ENCODE results near the gene HOXC6.

Gene HOXC6

GRCh38 chr12:54015018-54015931 is 13.0 kb upstream of the HOXC6 start (continued):
- TF ChIP-seq SP2 (tag by site-specific recombination; IDR thresholded peaks at IDR 0.05), result no peak

DNA sequence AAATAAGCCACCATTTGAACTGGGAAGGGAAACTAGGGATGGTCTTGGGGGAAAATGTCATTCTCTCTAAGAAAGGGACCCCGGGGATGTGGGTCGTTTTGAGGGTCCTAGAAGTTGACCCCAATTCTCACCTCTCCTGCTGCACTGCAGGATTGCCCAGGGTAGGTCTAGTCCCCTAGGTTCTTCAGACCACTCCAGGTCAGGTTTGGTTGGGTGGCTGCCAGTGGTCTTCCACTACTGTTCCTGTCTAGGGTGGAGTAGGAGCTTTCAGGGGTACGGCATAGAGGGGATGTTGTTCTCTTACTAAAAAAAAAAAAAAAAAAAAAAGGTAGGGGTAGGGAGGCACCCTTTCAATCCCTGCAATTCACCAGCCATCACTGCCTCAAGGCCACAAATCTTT is 12.2 kb upstream of the HOXC6 start:
- ChIA-PET CTCF (interaction anchor here (0.6 to 3.8 kb wide), 11 partner anchors 8 to 363 kb away, joined by 3 to 23 read pairs (median 7); partner anchors contain the start of genes HOXC5 and HOXC8), POLR2A (interaction anchor here (0.6 to 2.5 kb wide), 13 partner anchors 11 to 264 kb away, joined by 3 to 34 read pairs (median 8); partner anchors contain the start of genes CBX5, HNRNPA1, HOXC13 and HOXC4)
- Histone ChIP-seq H3K27ac (ENCODE audit: extremely low read depth, low read depth, low read length) (peak overlapping the region; percentile 87), H3K4me3 (ENCODE audit: low read depth, low read length) (peak overlapping the region; percentile 81), H3K36me3 (ENCODE audit: control insufficient read depth in 2 of 2, insufficient read depth in 1 of 2, low read length in 2 of 2) (no peaks in the 10 kb centered on the region), H3K4me1 (ENCODE audit: control insufficient read depth, insufficient read depth, low read length) (peaks cover 42% of the 10 kb centered on the region), H3K9me3 (ENCODE audit: control insufficient read depth, insufficient read depth, low read depth, low read length) (no peaks in the 10 kb centered on the region)
- TF ChIP-seq, protein P1, sequence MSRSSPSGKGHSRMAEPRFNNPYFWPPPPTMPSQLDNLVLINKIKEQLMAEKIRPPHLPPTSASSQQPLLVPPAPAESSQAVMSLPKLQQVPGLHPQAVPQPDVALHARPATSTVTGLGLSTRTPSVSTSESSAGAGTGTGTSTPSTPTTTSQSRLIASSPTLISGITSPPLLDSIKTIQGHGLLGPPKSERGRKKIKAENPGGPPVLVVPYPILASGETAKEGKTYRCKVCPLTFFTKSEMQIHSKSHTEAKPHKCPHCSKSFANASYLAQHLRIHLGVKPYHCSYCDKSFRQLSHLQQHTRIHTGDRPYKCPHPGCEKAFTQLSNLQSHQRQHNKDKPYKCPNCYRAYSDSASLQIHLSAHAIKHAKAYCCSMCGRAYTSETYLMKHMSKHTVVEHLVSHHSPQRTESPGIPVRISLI (tag by site-specific recombination; IDR thresholded peaks at IDR 0.05), result peak; percentile 78; the same call in 1 of the 2 replicates
- no peak for TF ChIP-seq ZNF423 (tag by site-specific recombination; IDR thresholded peaks at IDR 0.05)
- TF ChIP-seq KLF10 (tag by site-specific recombination; IDR thresholded peaks at IDR 0.05), result no peak
- TF ChIP-seq ZNF510 (tag by site-specific recombination; IDR thresholded peaks at IDR 0.05; ENCODE audit: insufficient replicate concordance), result no peak
- TF ChIP-seq, protein P2, sequence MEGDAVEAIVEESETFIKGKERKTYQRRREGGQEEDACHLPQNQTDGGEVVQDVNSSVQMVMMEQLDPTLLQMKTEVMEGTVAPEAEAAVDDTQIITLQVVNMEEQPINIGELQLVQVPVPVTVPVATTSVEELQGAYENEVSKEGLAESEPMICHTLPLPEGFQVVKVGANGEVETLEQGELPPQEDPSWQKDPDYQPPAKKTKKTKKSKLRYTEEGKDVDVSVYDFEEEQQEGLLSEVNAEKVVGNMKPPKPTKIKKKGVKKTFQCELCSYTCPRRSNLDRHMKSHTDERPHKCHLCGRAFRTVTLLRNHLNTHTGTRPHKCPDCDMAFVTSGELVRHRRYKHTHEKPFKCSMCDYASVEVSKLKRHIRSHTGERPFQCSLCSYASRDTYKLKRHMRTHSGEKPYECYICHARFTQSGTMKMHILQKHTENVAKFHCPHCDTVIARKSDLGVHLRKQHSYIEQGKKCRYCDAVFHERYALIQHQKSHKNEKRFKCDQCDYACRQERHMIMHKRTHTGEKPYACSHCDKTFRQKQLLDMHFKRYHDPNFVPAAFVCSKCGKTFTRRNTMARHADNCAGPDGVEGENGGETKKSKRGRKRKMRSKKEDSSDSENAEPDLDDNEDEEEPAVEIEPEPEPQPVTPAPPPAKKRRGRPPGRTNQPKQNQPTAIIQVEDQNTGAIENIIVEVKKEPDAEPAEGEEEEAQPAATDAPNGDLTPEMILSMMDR (tag by site-specific recombination; IDR thresholded peaks at IDR 0.05), result no peak
- no peak for TF ChIP-seq ZNF692 (tag by site-specific recombination; IDR thresholded peaks at IDR 0.05)

- Histone ChIP-seq H3K27ac (ENCODE audit: extremely low read depth, low read depth, low read length) (peak overlapping the region; percentile 100), H3K36me3 (ENCODE audit: control insufficient read depth in 2 of 2, insufficient read depth in 1 of 2, low read length in 2 of 2) (no peaks in the 10 kb centered on the region), H3K4me1 (ENCODE audit: control insufficient read depth, insufficient read depth, low read length) (peaks cover 45% of the 10 kb centered on the region), H3K4me3 (ENCODE audit: low read depth, low read length) (peak overlapping the region; percentile 81), H3K9me3 (ENCODE audit: control insufficient read depth, insufficient read depth, low read depth, low read length) (no peaks in the 10 kb centered on the region)
- ChIA-PET POLR2A (interaction anchor here (0.7 to 2.5 kb wide), 19 partner anchors 8 to 343 kb away, joined by 3 to 39 read pairs (median 6); partner anchors contain the start of genes CBX5, HNRNPA1, HOXC13 and HOXC4), CTCF (interaction anchor here (0.6 to 3.8 kb wide), 16 partner anchors 9 to 363 kb away, joined by 3 to 23 read pairs (median 4); partner anchors contain the start of genes HOXC10, HOXC5 and HOXC8)
- TF ChIP-seq ZNF776 (tag by site-specific recombination; IDR thresholded peaks at IDR 0.05; ENCODE audit: borderline replicate concordance) (no peak), ZNF529 (tag by site-specific recombination; IDR thresholded peaks at IDR 0.05; ENCODE audit: insufficient replicate concordance) (no peak), ZNF600 (tag by site-specific recombination; IDR thresholded peaks at IDR 0.05) (peak; percentile 86), ZBTB11 (tag by site-specific recombination; conservative IDR thresholded peaks at IDR 0.05; ENCODE audit: low read depth) (0 out of 2 replicates have a peak, but pooled peaks have one; percentile 28), YY1 (tag by site-specific recombination; IDR thresholded peaks at IDR 0.05) (peak; percentile 55; the same call in 1 of the 2 replicates), ELK4 (IDR thresholded peaks at IDR 0.05; ENCODE audit: borderline replicate concordance, low read depth, low read length) (no peak), ZNF274 (IDR thresholded peaks at IDR 0.05; ENCODE audit: low read length) (no peak), ZNF274 (tag by site-specific recombination; IDR thresholded peaks at IDR 0.05; ENCODE audit: borderline replicate concordance) (no peak)
- TF ChIP-seq, protein P3, sequence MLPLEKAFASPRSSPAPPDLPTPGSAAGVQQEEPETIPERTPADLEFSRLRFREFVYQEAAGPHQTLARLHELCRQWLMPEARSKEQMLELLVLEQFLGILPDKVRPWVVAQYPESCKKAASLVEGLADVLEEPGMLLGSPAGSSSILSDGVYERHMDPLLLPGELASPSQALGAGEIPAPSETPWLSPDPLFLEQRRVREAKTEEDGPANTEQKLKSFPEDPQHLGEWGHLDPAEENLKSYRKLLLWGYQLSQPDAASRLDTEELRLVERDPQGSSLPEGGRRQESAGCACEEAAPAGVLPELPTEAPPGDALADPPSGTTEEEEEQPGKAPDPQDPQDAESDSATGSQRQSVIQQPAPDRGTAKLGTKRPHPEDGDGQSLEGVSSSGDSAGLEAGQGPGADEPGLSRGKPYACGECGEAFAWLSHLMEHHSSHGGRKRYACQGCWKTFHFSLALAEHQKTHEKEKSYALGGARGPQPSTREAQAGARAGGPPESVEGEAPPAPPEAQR (tag by site-specific recombination; IDR thresholded peaks at IDR 0.05), result no peak
- TF ChIP-seq, protein P4, sequence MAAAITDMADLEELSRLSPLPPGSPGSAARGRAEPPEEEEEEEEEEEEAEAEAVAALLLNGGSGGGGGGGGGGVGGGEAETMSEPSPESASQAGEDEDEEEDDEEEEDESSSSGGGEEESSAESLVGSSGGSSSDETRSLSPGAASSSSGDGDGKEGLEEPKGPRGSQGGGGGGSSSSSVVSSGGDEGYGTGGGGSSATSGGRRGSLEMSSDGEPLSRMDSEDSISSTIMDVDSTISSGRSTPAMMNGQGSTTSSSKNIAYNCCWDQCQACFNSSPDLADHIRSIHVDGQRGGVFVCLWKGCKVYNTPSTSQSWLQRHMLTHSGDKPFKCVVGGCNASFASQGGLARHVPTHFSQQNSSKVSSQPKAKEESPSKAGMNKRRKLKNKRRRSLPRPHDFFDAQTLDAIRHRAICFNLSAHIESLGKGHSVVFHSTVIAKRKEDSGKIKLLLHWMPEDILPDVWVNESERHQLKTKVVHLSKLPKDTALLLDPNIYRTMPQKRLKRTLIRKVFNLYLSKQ (tag by site-specific recombination; IDR thresholded peaks at IDR 0.05; ENCODE audit: borderline replicate concordance), result no peak
Measured at GRCh38 chr12:54016478-54016964, 11.7 kb upstream of the HOXC6 start.
